COLO668 (cell line): ENCODE data around the gene CD81.
"Not testable (repeated sequence)": the region's sequence is repeated elsewhere in the genome, so short reads cannot be mapped to it uniquely, and the experiment has no call there.

Source experiments
- DNase-seq: peaks from one replicate; lab custom pipeline; 2025; ENCODE audit not compliant: unreplicated experiment; lab: John Stamatoyannopoulos, UW

CD81 gene

GRCh38 chr11:2357246-2357645, 19.9 kb upstream of the CD81 start:
- DNase-seq = no peak

GRCh38 chr11:2357651-2358050, 19.5 kb upstream of the CD81 start:
- DNase-seq = not testable (repeated sequence)

GRCh38 chr11:2358754-2359442, 18.2 kb upstream of the CD81 start:
- no peak for DNase-seq

DNA sequence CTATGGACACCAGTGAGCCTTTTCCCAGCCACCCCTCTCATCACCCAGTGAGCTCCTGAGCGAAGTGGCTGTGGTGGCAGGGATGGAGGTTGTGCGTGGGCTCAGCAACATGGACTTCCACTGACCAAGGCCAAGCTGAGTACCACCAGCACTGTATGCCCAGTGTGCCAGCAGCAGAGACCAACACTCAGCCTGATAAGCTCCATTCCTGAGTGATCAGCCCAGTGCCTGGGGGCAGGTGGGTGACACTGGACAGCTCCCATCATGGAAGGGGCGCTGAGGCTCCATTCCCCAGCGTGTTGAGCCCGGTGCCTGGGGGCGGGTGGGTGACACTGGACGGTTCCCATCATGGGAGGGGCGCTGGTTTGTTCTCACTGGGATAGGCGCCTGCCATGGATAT, 17.6 kb upstream of the CD81 start:
- DNase-seq = no peak

DNA sequence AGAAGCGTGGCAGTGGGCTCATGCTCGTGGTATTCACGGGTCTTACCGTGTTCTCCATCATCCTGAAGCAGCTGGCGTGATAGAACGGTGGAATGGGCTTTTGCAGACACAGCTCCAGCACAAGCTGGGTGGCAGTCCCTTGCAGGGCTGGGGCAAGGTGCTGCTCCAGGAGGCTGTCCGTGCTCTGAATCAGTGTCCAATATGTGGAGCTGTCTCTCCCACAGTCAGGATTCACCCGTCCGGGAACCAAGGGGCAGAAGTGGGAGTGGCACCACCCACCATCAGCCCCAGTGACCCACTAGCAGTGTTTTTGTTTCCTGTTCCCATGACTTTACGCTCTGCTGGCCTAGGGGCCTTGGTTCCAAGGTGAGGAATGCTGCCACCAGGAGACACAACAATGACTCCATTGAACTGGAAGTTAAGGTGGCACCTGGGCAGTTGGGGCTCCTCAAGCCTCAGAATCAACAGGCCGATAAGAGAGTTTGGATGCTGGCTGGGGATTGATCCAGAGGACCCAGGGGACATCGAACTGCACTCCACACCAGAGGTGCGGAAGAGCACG, 16.9 kb upstream of the CD81 start:
- DNase-seq = no peak

DNA sequence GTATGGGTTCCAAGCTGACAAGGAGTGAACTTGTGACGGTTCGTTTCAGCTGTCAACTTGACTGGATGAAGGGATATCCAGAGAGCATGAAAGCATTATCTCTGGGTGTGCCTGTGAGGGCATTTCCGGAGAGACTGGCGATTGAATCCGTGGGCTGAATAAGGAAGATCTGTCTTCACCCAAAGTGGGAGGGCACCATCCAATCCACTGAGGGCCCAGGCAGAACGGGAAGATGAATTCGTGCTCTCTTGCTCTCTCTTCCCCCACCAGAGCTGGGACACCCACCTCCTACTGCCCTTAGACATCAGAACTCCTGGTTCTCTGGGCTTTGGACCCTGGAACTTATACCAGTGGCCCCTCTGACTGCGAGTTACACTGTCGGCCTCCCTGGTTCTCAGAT, 15.5 kb upstream of the CD81 start:
- no peak for DNase-seq

DNA sequence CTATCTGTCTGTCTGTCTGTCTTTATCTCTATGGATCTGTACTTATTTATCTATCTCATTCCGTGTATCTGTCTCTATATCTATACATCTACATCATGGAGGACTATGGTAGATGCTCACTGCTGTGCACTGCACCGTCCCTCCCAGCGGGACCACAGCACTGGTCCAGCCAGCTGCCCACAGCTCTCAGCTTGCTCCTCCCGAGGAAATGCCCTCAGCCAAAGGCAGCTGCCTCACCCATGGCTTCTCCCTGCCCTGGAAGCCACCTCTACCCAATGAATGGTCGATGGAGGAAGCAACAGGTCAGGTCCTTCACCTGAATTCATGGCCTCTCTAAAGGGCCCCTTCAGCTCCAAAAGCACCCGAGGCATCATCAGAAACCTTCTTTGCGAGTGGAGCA, 14.7 kb upstream of the CD81 start:
- no peak for DNase-seq

- no peak for DNase-seq
Observed at GRCh38 chr11:2363130-2363529, 14.0 kb upstream of the CD81 start.

GRCh38 chr11:2363577-2364370, 13.3 kb upstream of the CD81 start:
- DNase-seq = no peak

DNA sequence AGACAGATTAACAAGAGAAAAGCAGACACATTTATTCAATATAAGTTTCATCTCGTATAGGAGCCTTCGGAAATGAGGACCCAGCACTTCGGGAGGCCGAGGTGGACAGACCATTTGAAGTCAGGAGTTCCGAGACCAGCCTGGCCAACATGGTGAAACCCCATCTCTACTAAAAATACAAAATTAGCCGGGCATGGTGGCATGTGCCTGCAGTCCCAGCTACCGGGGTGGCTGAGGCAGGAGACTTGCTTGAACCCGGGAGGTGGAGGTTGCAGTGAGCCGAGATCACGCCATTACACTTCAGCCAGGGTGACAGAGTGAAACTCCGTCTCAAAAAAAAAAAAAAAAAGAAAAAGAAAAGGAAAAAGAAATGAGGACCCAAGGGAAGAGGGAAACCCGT, 12.7 kb upstream of the CD81 start:
- not testable (repeated sequence) for DNase-seq

DNA sequence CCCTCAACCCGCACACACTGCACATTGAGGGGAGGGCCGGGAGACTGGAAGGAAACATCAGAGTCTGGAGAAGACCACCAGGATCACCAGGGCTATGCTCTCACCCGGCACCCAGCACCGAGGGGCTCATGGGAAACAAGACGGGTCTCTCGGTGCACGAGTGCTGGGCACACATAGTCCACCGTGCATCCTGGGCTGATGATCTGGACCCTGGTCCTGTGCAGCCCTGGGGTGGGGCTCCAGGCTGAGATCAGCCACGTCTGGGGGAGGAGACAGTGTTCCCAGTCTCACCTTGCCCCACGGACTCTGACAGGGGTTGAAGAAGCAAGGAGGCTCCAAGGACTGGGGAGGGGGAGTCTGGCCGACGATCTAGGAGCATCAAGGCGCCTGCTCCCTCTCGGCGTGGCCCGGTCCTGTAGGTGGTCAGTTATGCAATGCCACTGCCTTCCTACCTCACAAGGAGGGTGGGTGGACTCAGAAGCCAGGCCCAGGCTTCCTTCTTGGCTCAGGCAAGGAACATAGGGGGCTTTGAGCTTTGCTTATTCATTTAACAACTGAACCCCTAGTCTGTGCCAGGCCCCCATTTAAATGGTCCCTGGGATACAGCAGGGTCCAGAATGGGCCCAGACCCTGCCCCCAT, 11.4 kb upstream of the CD81 start:
- DNase-seq = no peak

GRCh38 chr11:2366276-2366675, 10.8 kb upstream of the CD81 start:
- no peak for DNase-seq

- no peak for DNase-seq
Observed at GRCh38 chr11:2366733-2367132, 10.4 kb upstream of the CD81 start.

- DNase-seq = no peak
Observed at GRCh38 chr11:2367266-2368160, 9.6 kb upstream of the CD81 start.

DNA sequence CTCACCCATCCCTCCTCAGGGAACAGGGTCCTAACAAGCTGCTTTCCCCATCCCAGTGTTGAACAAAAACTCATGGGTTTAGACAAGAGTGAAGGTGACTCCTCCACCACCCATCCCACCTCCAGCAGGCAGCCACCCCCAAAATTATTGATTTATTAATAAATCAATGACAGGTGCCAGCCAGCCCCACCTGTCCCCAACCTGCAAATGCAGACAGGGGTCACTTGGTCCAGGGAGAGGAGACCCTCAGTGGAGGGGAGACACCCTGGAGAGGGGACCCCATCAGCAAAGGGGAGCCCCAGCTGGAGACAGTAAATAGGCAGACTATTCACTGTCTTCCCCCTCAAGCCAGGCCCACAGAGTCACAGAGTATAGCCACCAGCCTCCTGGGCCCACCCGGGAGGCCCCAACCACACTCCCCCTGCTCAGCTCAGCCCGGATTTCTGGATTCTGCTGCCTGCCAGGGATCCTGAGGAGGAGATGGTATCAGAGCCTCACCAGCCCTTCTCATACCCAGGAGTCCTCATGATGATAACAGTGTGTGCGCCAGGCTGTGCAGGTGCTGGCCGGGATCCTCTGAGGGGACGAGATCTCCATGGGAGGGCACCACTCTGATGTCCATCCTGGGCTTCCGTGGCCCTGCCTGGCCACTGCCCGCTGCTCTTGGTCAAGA, 8.8 kb upstream of the CD81 start:
- no peak for DNase-seq

DNA sequence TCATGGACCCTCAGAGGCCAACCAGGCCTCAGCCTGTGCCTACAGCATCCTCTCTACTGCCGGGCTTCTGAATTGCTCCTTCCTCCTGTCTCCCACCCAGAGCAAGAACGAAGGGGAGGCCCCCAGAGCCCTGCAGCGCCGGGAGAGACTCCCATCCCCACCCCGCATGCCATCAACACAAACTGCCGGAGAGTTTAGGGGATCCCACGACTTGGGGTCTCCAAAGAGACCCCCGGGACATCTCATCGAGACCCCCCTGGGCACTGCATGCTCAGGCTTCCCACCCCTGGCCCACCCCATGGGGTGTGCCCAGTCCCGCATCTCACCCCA, 8.3 kb upstream of the CD81 start:
- DNase-seq = no peak

GRCh38 chr11:2369320-2369719, 7.8 kb upstream of the CD81 start:
- DNase-seq = no peak

DNA sequence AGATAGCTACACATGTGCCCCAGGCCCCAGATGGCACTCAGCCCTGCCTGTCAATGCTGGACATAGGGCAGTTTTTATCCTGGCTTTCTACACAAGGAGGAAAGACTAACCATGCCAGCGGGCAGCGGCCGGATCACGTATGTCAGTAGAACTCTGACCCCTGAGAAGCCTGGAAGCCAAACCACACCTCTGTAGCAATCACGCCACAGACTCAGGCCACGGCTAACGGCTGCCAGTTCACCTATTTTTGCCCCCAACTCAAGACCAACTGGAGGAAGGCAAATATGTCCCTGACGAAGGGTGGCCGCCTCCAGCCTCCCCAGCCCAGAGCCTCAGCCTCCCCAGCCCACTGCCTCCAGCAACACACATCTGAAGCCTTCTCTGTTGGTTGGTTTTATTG, 7.2 kb upstream of the CD81 start:
- no peak for DNase-seq

GRCh38 chr11:2374456-2375201, 2.5 kb upstream of the CD81 start:
- DNase-seq = no peak

GRCh38 chr11:2375341-2375853, 1.7 kb upstream of the CD81 start:
- no peak for DNase-seq
